GM10266 (cell line): Measurements from ENCODE around the gene EEF1AKMT3.
"Not testable (repeated sequence)": the region's sequence is repeated elsewhere in the genome, so short reads cannot be mapped to it uniquely, and the experiment has no call there.

Experiments used
- DNase-seq: peaks from one replicate; pipeline ENCODE4 v3.0.0; 2012; ENCODE audit errors: extremely low spot score
- TF ChIP-seq, protein P1 (sequence below): IDR thresholded peaks from 2 replicates; pipeline ENCODE4 v1.5.1; 2012; ENCODE audit warnings: mild to moderate bottlenecking, low read depth; ENCODE audit not compliant: control insufficient read depth, insufficient read depth; ENCODE audit errors: missing control alignments

EEF1AKMT3 gene

GRCh38 chr12:57816001-57816854 lies 43.8 kb downstream of the EEF1AKMT3 start:
- TF ChIP-seq, protein P1, sequence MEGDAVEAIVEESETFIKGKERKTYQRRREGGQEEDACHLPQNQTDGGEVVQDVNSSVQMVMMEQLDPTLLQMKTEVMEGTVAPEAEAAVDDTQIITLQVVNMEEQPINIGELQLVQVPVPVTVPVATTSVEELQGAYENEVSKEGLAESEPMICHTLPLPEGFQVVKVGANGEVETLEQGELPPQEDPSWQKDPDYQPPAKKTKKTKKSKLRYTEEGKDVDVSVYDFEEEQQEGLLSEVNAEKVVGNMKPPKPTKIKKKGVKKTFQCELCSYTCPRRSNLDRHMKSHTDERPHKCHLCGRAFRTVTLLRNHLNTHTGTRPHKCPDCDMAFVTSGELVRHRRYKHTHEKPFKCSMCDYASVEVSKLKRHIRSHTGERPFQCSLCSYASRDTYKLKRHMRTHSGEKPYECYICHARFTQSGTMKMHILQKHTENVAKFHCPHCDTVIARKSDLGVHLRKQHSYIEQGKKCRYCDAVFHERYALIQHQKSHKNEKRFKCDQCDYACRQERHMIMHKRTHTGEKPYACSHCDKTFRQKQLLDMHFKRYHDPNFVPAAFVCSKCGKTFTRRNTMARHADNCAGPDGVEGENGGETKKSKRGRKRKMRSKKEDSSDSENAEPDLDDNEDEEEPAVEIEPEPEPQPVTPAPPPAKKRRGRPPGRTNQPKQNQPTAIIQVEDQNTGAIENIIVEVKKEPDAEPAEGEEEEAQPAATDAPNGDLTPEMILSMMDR = no peak
- no peak for DNase-seq

GRCh38 chr12:57816855-57817151 lies 44.4 kb downstream of the EEF1AKMT3 start:
- no peak for DNase-seq
- TF ChIP-seq, protein P1 = no peak

DNA sequence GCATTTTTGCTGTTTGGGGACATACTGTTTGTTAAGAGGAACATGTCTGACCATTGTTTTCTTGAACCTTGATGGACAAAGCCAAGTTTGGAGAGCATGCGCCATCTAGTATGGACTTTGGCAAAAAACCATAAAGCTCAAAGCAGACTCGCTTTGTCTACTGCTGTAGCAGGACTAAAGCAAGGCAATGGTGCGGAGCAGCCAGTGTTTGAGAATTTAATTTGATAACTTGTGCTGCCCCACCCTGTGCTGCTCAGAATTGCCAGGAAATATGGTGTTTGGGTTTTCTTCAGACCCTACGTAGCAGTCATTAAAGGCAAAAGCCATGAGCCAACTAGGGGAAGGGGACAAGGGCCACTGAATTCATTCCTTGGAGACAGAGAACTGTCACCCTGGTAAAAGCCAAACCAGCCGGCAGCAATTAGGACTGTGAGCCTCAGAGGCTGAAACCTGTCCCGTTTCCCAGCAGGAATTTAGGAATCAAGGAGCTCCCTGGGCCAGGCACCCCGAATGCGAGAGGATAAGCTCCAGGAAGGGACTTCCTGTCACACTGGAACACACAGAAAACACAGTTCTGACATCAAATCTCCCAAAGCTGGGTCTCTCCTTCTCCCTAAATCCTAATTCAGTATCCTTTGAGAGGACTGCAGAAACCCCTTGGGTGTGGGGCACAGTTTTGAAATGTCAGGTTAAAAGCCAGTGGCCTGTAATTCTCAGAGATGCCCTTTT lies 45.0 kb downstream of the EEF1AKMT3 start:
- TF ChIP-seq, protein P1 = no peak
- no peak for DNase-seq

DNA sequence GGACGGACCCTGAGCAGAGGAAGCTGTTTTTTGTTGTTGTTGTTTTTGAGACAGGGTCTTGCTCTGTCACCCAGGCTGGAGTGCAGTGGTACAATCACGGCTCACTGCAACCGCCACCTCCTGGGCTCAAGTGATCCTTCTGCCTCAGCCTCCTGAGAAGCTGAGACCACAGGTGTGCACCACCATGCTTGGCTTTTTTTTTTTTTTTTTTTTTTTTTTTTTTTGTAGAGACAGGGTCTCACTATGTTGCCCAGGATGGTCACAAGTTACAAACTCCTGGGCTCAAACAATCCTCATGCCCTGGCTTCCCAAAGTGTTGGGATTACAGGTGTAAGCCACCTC lies 45.5 kb downstream of the EEF1AKMT3 start:
- not testable (repeated sequence) for DNase-seq

GRCh38 chr12:57820119-57820518 lies 47.7 kb downstream of the EEF1AKMT3 start:
- not testable (repeated sequence) for DNase-seq

GRCh38 chr12:57821015-57821414 lies 48.6 kb downstream of the EEF1AKMT3 start:
- not testable (repeated sequence) for DNase-seq

DNA sequence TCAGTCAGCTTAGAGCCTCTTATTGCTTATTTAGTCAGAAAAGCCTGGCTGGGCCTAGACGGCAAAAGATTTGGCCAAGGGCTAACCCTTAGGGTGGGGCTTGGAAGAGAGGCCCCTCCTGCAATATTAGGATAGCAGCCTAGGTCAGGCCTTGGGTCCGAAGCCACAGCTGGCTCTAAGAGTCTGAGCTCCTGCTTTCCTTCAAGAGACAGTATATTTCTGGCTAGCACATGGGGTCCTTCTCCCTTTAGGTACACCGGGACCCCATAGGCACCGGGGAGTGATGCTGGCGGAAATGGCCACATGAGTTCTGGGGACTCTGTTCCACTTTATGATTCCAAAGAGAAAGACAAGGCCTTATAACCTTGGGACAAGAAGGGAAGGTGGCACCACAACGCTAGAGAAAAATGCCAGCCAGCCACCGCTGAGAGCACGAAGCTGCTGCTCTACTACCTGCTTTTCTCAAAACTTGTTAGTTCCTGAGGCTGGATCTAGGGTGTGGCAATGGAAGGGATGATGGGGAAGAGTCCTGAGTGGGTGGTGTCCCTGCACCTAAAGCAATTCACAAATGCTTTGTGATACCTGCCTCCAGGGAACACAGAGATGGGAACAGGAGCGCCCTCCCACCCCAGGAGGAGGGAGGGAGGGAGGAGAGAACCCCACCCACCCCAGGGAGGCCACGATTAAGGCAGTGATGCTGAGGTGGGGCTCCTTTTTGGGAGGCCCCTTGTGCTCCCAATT lies 49.2 kb downstream of the EEF1AKMT3 start:
- no peak for DNase-seq
- TF ChIP-seq, protein P1 = no peak

DNA sequence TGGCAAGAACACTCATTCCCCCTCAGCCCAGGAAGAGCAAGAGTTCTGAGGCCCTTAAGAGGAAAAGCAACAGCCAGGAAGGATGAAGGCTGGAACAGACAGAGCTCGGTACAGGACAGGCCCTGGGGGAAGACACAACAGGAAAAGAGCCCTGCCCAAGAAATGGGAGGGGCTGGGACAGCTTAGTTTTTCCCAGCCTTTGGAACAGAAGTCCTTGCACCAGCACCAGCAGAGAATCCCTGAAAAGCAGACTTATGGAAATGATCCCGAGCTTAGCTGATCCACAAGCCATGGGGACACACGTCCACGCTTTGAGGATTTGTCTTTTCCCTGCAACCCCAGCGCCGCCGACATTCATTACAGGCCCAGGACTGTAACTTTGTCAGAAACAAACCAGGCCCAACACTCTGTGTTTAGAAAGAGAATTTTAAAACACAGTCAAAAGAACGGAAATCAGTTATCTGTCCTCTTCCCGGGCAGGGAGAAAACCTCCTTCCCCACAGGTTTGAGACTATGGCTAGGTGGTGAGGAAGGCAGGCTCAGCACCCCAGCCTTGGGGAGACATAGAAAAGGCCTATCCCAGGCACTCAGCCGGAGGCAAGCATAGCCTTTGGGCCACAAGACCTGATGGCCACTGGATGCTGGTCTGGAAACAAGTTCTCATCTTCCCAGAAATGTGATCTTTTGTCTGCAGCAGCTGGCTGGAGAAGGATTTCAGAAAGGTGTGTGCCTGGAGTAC lies 50.1 kb downstream of the EEF1AKMT3 start:
- TF ChIP-seq, protein P1 = no peak
- DNase-seq = no peak
